Measurements from ENCODE around the gene CD80.

The CD80 gene

GRCh38 chr3:119527714-119528113, 31.7 kb downstream of the CD80 start:
- DNase-seq (ENCODE audit: low spot score), result no peak
- ChIA-PET CTCF (no interaction called here), POLR2A (ENCODE audit: low non-redundant PET) (no interaction called here)
- no peak for TF ChIP-seq CTCF (conservative IDR thresholded peaks at IDR 0.05; ENCODE audit: low read depth)
- H3K27ac ChIP-seq, result no peak overlapping the region

GRCh38 chr3:119524931-119525662, 34.3 kb downstream of the CD80 start:
- ChIA-PET POLR2A (ENCODE audit: low non-redundant PET) (no interaction called here), CTCF (interaction anchor here (0.6 to 1.3 kb wide), 2 partner anchors 34 to 156 kb away, joined by 3 read pairs; no protein-coding TSS in a partner anchor)
- H3K27ac ChIP-seq, result no peak overlapping the region
- no peak for DNase-seq (ENCODE audit: low spot score)
- no peak for TF ChIP-seq CTCF (conservative IDR thresholded peaks at IDR 0.05; ENCODE audit: low read depth)

- no peak for TF ChIP-seq CTCF (conservative IDR thresholded peaks at IDR 0.05; ENCODE audit: low read depth)
- CTCF ChIA-PET, result interaction anchor here (0.6 kb wide), 1 partner anchor 50 kb away, joined by 6 read pairs; no protein-coding TSS in a partner anchor
- POLR2A ChIA-PET (ENCODE audit: low non-redundant PET), result interaction anchor here (0.6 kb wide), 1 partner anchor 23 kb away, joined by 3 read pairs; no protein-coding TSS in a partner anchor
- no peak overlapping the region for H3K27ac ChIP-seq
- DNase-seq (ENCODE audit: low spot score), result no peak
Measured at GRCh38 chr3:119518026-119518425, 41.4 kb downstream of the CD80 start.

- CTCF ChIA-PET, result no interaction called here
- TF ChIP-seq CTCF (conservative IDR thresholded peaks at IDR 0.05; ENCODE audit: low read depth), result no peak
Measured at GRCh38 chr3:119517112-119517511, 42.3 kb downstream of the CD80 start.

GRCh38 chr3:119514637-119515036, 44.8 kb downstream of the CD80 start:
- ChIA-PET POLR2A (ENCODE audit: low non-redundant PET) (no interaction called here), CTCF (no interaction called here)
- DNase-seq (ENCODE audit: low spot score), result no peak
- no peak overlapping the region for H3K27ac ChIP-seq
- no peak for TF ChIP-seq CTCF (conservative IDR thresholded peaks at IDR 0.05; ENCODE audit: low read depth)

More at GRCh38 chr3:119517112-119517511, 42.3 kb downstream of the CD80 start:
- H3K27ac ChIP-seq, result no peak overlapping the region
- POLR2A ChIA-PET (ENCODE audit: low non-redundant PET), result no interaction called here
- DNase-seq (ENCODE audit: low spot score), result no peak

GRCh38 chr3:119510690-119511089, 48.7 kb downstream of the CD80 start:
- no peak for TF ChIP-seq CTCF (conservative IDR thresholded peaks at IDR 0.05; ENCODE audit: low read depth)
- POLR2A ChIA-PET (ENCODE audit: low non-redundant PET), result no interaction called here
- CTCF ChIA-PET, result interaction anchor here (1.3 kb wide), 1 partner anchor 11 kb away, joined by 4 read pairs; no protein-coding TSS in a partner anchor
- DNase-seq (ENCODE audit: low spot score), result no peak
- H3K27ac ChIP-seq, result no peak overlapping the region
